ENCODE data around the gene DHDH.
"Not testable (repeated sequence)": the region's sequence is repeated elsewhere in the genome, so short reads cannot be mapped to it uniquely, and the experiment has no call there.

The DHDH gene

DNA sequence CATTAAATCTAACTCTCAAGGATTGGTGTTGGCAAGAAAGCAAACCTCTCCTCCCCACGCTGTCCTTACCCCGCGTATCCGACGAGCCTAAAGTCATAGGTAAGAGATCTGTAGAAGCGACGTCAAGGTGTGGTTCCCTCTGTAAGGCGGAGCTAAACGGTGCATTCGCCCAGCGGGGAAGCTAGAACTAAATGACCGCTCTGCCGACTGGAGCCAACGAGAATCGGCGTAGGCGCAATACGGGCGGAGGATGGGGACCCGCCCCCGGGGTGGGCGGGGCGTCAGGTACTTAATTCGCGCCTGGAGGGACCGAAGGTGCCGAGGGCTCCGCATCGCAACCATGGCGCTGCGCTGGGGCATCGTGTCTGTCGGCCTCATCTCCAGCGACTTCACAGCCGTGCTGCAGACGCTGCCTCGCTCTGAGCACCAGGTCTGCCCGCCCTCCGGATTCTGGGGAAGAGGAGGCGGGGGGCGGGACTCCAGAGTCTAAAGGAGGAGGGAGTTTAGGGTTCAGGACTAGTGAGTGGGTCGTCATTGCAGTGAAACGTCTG, at the start of gene DHDH:
Gene DHDH (plus strand): TSS at position 318 of the 551 bp plus-strand sequence. CDS start 23 bp downstream, at position 341.
- DNase-seq (ENCODE audit: low spot score), result peak; percentile 95

- DNase-seq (ENCODE audit: low spot score), result no peak
These were observed 49.8 kb upstream of the DHDH start for GRCh38 chr19:48883726-48884125.

DNA sequence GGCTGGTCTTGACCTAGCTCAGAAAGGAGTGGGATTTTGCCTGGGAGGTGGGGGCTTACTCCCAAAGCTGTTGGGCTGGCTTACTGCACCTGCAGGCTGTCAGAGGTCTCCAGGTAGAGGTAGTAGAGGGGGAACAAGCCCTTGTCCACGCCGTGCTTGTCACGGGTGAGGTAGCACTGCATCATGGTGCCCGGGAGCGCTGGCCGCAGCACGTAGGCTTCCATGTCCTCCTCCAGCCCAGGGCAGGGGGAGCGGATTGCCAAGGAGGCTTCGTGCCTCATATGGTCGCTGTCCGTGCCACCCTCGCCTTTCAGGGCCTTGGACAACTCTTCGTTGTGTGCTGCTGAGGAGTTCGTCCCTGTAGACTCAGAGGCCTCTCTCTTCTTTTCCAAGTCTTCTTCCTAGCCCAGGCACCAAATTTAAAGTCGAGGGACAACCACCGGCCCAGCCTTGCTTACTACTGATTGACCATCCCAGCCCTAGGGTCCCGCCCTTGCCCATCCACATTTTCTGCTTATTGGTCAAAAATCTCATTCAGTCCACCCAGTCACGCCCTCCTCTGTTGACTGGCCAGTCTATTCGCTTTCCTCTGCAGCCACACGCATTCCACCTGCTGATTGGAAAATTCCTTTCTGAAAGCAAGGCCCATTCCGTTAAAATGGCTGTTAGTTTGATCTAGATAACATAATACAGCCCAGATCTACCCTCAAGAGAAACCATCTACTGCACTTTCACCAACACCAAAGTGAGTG, 45.5 kb upstream of the DHDH start:
- no peak for DNase-seq (ENCODE audit: low spot score)

DNA sequence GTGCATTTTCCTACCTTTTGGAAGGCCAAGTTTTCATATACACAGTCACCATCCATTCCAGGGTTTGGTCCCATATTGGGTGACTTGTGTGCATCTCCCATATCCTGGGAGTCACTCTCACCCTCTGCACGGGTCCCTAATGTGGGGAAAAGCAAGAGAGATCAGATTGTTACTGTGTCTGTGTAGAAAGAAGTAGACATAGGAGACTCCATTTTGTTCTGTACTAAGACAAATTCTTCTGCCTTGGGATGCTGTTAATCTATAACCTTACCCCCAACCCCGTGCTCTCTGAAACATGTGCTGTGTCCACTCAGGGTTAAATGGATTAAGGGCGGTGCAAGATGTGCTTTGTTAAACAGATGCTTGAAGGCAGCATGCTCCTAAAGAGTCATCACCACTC, 44.0 kb upstream of the DHDH start:
- DNase-seq (ENCODE audit: low spot score), result not testable (repeated sequence)

DNA sequence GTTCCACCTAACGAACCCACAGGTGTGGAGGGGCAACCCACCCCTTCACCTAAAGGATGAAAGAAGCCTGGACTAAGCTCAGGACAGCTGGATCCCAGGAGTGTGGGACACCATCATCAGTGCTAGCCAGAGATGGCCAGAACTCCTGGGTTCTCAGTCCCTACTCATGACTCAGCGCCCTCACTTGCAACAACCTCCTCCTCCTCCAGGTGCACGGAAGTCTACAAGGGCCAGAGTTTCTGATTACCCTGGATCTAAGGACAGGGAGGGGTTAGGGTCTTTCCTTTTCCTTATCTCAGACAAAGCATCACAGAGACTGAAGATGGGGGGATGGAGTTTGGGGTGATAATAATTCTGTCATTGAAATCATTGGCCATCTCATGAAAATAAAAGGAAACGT, 42.9 kb upstream of the DHDH start:
- DNase-seq (ENCODE audit: low spot score), result no peak

DNA sequence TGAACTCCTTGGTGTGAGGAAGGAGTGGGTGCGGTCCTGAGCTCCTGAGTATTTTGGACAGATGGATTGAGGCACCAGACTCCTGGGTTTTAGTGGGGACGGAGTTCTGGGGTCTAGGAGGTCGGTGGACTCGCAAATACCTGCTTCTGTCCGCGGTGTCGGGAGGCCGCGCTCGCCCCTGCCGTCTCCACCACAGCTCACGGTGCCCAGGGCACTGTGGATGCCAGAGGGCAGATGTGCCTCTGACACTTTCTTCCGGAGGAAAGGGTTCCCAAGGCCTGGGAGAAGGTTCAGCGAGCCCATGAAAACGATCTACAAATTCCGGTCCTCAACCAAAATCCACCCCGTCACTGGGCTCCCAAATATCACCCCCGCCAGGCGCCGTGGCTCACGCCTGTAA, 38.3 kb upstream of the DHDH start:
- no peak for DNase-seq (ENCODE audit: low spot score)

DNA sequence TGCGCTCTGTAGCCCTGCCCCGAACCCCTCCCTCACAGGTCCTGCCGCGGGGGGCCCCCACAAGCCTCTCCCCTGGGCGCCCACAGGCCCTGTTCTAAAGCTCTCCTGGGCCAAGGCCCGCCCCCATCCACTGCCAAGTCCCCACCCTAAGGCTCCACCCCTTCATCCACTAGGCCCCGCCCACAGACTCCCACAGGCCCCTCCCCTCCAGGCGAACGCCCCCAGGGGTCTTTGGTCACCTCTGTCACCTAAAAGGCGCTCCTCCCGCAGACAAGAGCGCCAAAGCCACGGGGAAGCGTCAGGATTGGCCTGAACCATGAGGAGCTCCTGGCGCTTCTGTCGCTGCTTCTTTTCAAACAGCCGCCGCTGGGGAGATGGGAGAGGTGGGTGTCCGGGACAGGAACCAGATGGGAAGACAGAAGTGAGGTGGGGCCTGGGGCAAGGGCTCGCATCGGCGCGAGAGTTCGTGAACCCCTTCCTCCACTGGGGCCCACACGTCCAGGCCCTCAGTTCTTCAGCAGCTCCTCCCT, 37.2 kb upstream of the DHDH start:
- no peak for DNase-seq (ENCODE audit: low spot score)

- no peak for DNase-seq (ENCODE audit: low spot score)
These were observed 36.3 kb upstream of the DHDH start for GRCh38 chr19:48897181-48897580.

GRCh38 chr19:48899386-48899749, 34.1 kb upstream of the DHDH start:
- not testable (repeated sequence) for DNase-seq (ENCODE audit: low spot score)

DNA sequence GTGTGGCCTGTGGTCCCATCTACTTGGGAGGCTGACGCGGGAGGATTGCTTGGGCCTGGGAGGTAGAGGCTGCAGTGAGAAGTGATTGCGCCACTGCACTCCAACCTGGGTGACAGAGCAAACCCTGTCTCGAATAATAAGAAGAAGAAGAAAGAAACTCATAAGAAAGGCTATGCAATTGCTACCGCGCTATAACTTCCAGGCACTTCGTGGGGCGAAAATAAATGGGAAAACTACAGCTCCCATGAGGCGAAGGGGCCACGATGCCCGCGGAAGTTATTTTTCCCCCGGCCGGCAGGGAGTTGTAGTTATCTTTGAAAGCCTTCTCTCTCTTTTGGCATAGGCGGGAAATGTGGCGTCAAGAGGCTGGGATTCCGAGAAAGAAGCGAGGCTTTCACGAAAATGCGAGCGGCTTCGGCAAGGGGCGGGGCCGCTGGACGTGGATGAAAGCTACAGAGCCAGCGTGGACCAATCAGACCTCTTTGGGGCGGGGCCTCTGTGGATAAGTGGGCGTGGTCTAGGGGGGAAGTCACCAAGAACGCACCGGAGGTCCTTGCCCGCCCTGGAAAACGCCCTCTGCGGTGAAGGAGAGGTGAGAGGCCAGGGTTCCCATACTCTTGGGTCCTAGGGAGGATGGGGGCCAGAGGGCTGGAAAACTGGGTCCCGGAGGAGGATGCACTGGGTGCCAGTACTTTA, 33.6 kb upstream of the DHDH start, which contains the start of gene NUCB1:
Gene NUCB1 (plus strand): TSS at position 532 of the 696 bp plus-strand sequence. CDS start 485 bp downstream, outside the sequence.
- peak; percentile 98 for DNase-seq (ENCODE audit: low spot score)

GRCh38 chr19:48900477-48901406, 32.8 kb upstream of the DHDH start:
- DNase-seq (ENCODE audit: low spot score), result no peak

DNA sequence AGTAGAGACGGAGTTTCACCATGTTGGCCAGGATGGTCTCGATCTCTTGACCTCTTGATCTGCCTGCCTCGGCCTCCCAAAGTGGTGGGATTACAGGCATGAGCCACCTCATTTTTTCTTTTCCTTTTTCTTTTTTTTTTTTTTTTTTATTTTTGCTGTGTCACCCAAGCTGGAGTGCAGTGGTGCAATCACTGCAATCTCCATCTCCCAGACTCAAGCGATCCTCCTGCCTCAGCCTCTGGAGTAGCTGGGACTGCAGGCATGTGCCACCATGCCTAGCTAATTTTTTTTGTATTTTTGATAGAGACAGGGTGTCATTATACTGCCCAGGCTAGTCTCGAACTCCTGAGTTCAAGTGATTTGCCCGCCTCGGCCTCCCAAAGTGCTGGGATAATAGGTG, 31.2 kb upstream of the DHDH start:
- not testable (repeated sequence) for DNase-seq (ENCODE audit: low spot score)

DNA sequence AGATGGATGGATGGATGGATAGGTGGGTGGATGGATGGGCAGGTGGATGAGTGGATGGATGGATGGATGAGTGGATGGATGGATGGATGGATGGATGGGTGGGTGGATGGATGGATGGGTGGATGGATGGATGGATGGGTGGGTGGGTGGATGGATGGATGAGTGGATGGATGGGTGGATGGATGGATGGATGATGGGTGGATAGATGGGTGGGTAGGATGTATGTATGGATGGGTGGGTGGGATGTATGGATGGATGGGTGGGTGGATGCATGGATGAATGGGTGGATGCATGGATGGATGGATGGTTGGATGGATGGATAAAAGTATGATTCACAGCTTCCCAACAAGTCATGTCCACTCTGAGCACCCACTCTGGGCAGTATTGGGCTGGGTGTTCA, 29.7 kb upstream of the DHDH start:
- not testable (repeated sequence) for DNase-seq (ENCODE audit: low spot score)

DNA sequence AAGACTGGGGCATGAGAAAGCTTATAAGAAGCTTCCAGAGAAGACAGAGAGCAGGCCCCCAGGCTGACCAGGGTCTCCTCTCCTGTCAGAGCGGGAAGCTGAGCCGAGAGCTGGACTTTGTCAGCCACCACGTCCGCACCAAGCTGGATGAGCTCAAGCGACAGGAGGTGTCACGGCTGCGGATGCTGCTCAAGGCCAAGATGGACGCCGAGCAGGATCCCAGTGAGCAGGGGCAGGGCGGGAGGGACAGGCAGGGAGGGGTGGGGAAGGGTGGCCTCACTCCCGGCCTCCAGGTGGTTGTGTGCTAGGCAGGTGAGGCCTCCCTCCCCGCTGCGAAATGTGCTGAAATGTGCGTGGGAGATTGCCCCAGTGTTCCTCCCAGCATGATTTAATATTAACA, 27.8 kb upstream of the DHDH start:
- no peak for DNase-seq (ENCODE audit: low spot score)

DNA sequence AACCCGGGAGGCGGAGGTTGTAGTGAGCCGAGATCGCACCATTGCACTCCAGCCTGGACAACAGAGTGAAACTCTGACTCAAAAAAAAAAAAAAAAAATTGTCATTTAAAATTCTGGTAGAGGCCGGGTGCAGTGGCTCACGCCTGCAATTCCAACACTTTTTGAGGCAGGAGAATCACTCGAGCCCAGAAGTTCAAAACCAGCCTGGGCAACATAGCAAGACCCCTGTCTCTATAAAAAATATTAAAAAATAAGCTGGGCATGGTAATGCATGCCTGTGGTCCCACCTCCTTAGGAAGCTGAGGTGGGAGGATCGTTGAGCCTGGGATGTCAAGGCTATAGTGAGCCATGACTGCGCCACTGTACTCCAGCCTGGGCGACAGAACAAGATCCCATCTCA, 27.2 kb upstream of the DHDH start:
- no peak for DNase-seq (ENCODE audit: low spot score)

GRCh38 chr19:48907671-48908070, 25.8 kb upstream of the DHDH start:
- no peak for DNase-seq (ENCODE audit: low spot score)

DNA sequence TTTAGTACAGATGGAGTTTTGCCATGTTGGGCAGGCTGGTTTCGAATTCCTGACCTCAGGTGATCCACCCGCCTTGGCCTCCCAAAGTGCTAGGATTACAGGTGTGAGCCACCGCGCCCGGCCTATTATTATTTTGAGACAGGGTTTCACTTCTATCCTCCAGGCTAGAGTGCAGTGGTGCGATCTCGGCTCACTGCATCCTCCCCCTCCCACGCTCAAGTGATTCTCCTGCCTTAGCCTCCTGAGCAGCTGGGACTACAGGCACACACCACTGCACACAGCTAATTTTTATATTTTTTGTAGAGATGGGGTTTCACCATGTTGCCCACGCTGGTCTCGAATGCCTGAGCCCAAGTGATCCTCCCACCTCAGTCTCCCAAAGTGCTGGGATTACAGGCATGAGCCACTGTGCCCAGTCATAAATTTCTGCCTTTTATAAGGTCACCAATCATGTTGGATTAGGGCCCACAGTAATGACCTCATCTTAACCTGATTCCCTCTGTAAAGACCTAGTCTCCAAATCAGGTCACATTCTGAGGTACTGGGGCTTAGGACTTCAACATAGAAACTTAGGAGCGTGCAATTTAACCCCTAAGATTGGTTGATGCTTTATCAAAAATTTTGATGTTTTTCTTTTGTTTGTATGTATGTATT, 23.9 kb upstream of the DHDH start:
- not testable (repeated sequence) for DNase-seq (ENCODE audit: low spot score)

DNA sequence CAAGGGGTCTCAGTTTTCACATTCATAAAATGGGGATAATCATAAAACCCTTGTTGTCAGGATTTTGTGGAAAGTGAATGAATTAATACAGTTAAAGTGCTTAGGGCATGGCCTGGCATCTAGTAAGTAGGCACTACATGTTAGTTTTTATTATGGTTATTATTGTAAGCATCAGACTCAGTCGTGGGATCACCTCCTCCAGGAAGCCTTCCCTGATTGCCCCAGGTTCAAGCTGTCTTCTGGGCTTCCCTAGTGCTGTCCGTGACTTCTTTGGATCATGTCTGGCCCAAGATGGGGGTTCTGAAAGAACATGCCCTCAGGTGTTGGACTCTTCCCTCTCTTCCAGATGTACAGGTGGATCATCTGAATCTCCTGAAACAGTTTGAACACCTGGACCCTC, 22.7 kb upstream of the DHDH start:
- no peak for DNase-seq (ENCODE audit: low spot score)

DNA sequence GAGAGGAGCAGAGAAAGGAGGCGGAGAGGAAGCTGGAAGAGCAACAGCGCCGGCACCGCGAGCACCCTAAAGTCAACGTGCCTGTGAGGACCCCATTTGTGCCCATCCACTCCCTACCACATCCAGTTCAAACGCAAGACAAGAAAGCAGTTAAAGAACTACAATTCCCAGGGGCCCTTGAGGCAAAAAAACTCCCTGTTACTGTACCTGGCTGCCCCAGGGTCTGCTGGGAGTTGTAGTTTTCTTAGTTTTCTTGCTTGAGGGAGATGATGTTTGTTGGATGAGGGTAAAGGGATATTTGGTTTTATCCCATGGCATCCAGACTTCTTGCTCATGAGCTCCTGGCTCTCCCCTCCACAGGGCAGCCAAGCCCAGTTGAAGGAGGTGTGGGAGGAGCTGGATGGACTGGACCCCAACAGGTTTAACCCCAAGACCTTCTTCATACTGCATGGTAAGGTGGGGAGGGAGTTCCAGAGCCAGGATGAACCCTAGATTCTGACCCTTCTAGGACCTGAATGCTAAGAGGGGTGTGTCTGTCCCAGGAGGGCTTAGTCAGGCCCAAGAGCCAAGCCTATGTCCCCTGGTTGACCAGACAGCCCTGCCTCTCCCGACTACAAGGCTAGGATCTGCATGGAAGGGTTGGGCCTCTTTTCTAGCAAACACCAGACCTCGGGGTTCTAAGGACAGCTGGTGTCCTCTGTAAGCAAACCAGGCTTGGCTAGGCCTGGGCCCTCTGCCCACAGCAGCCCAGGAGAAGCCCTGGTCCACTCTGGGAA, 20.2 kb upstream of the DHDH start:
- no peak for DNase-seq (ENCODE audit: low spot score)

DNA sequence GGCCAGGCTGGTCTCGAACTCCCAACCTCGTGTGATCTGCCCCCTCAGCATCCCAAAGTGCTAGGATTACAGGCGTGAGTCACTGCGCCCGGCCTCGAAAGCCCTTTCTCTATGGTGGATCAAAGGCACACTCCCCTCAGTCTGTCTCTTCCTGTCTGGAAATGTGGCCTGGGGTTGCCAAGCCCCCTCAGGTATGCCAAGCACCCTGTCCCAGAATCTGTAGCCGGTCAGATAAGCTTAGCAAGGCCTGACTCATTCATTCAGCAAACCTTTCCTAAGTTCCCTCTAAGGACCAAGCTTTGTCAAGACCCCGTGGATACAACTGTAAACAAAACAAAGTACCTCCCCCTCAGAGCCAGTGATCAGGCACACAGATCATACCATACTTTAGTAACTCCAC, 19.3 kb upstream of the DHDH start:
- DNase-seq (ENCODE audit: low spot score), result no peak

GRCh38 chr19:48915757-48916156, 17.7 kb upstream of the DHDH start:
- DNase-seq (ENCODE audit: low spot score), result no peak

All from kidney tubule cell (primary cell).